HG02763 (cell line): ENCODE measurements around the gene GLG1.
A peak's percentile ranks its signal among the peaks of the same experiment; 100 is the strongest.

Source experiments
- ATAC-seq: cut with Tn5 transposase; IDR thresholded peaks from one replicate; pipeline ENCODE4 v1.9.1; 2021; ENCODE audit warnings: mild to moderate bottlenecking, moderate library complexity; ENCODE audit not compliant: unreplicated experiment

Gene GLG1

GRCh38 chr16:74611721-74612120 is 4.8 kb upstream of the GLG1 start:
- no peak for ATAC-seq

- no peak for ATAC-seq
These were observed 2.0 kb upstream of the GLG1 start for GRCh38 chr16:74608944-74609343.

- ATAC-seq = no peak
These were observed 1.5 kb upstream of the GLG1 start for GRCh38 chr16:74608381-74608780.

GRCh38 chr16:74607962-74608356 is 1.0 kb upstream of the GLG1 start:
- ATAC-seq = no peak

GRCh38 chr16:74607310-74607961 is 522 bp upstream of the GLG1 start:
- ATAC-seq = peak; percentile 17

GRCh38 chr16:74605746-74606520 is 981 bp downstream of the GLG1 start:
- no peak for ATAC-seq

GRCh38 chr16:74605332-74605731 is 1.6 kb downstream of the GLG1 start:
- ATAC-seq = no peak

GRCh38 chr16:74603848-74604247 is 3.1 kb downstream of the GLG1 start:
- ATAC-seq = no peak

GRCh38 chr16:74601126-74601871 is 5.6 kb downstream of the GLG1 start:
- no peak for ATAC-seq

- no peak for ATAC-seq
These were observed 10.3 kb downstream of the GLG1 start for GRCh38 chr16:74596586-74596985.

GRCh38 chr16:74592847-74593246 is 14.1 kb downstream of the GLG1 start:
- ATAC-seq = no peak

GRCh38 chr16:74591876-74592650 is 14.9 kb downstream of the GLG1 start:
- ATAC-seq = no peak

- ATAC-seq = no peak
These were observed 20.0 kb downstream of the GLG1 start for GRCh38 chr16:74586948-74587347.

GRCh38 chr16:74585846-74586443 is 21.0 kb downstream of the GLG1 start:
- no peak for ATAC-seq

GRCh38 chr16:74583926-74584666 is 22.8 kb downstream of the GLG1 start:
- ATAC-seq = no peak

- ATAC-seq = no peak
These were observed 23.9 kb downstream of the GLG1 start for GRCh38 chr16:74582970-74583369.

- no peak for ATAC-seq
These were observed 26.1 kb downstream of the GLG1 start for GRCh38 chr16:74580833-74581232.

GRCh38 chr16:74578838-74579237 is 28.1 kb downstream of the GLG1 start:
- no peak for ATAC-seq

GRCh38 chr16:74578433-74578832 is 28.5 kb downstream of the GLG1 start:
- no peak for ATAC-seq

GRCh38 chr16:74577882-74578366 is 29.0 kb downstream of the GLG1 start:
- ATAC-seq = no peak
